SKM-1 treated with dmso at 0.1 percent for 144 hours (cell line): ENCODE results near the gene PHETA1.
"Not testable (repeated sequence)": the region's sequence is repeated elsewhere in the genome, so short reads cannot be mapped to it uniquely, and the experiment has no call there.

ENCODE experiments used
- DNase-seq: peaks from one replicate; lab custom pipeline; 2025; ENCODE audit not compliant: unreplicated experiment; lab: John Stamatoyannopoulos, UW

Gene PHETA1

GRCh38 chr12:111373231-111373630 lies 4.3 kb upstream of the PHETA1 start:
- DNase-seq, result not testable (repeated sequence)

- no peak for DNase-seq
These were observed 763 bp upstream of the PHETA1 start for GRCh38 chr12:111369496-111370220.

- no peak for DNase-seq
These were observed 556 bp downstream of the PHETA1 start for GRCh38 chr12:111368291-111368787.

GRCh38 chr12:111367661-111368221 lies 1.2 kb downstream of the PHETA1 start:
- no peak for DNase-seq

- DNase-seq, result no peak
These were observed 2.3 kb downstream of the PHETA1 start for GRCh38 chr12:111366583-111366982.

- no peak for DNase-seq
These were observed 2.8 kb downstream of the PHETA1 start for GRCh38 chr12:111366075-111366474.

GRCh38 chr12:111363578-111363977 lies 5.3 kb downstream of the PHETA1 start:
- DNase-seq, result no peak

- no peak for DNase-seq
These were observed 6.0 kb downstream of the PHETA1 start for GRCh38 chr12:111362687-111363475.

- no peak for DNase-seq
These were observed 6.9 kb downstream of the PHETA1 start for GRCh38 chr12:111361717-111362576.

- DNase-seq, result no peak
These were observed 7.7 kb downstream of the PHETA1 start for GRCh38 chr12:111361073-111361716.

- no peak for DNase-seq
These were observed 8.5 kb downstream of the PHETA1 start for GRCh38 chr12:111360325-111360930.

GRCh38 chr12:111359914-111360276 lies 9.0 kb downstream of the PHETA1 start:
- no peak for DNase-seq

GRCh38 chr12:111359231-111359913 lies 9.5 kb downstream of the PHETA1 start:
- no peak for DNase-seq

- no peak for DNase-seq
These were observed 13.5 kb downstream of the PHETA1 start for GRCh38 chr12:111355201-111355925.

- no peak for DNase-seq
These were observed 14.4 kb downstream of the PHETA1 start for GRCh38 chr12:111354511-111354910.

GRCh38 chr12:111353603-111354295 lies 15.1 kb downstream of the PHETA1 start:
- no peak for DNase-seq

- no peak for DNase-seq
These were observed 15.9 kb downstream of the PHETA1 start for GRCh38 chr12:111353026-111353425.

GRCh38 chr12:111352296-111352993 lies 16.4 kb downstream of the PHETA1 start:
- DNase-seq, result no peak
